GM21381 (cell line): Measurements from ENCODE around the gene RDX.

ENCODE experiments used
- ATAC-seq: cut with Tn5 transposase; IDR thresholded peaks from one replicate; pipeline ENCODE4 v1.9.1; 2021; ENCODE audit warnings: mild to moderate bottlenecking, moderate library complexity; ENCODE audit not compliant: unreplicated experiment

RDX gene

GRCh38 chr11:110141812-110142211 lies 154.6 kb downstream of the RDX start:
- no peak for ATAC-seq

DNA sequence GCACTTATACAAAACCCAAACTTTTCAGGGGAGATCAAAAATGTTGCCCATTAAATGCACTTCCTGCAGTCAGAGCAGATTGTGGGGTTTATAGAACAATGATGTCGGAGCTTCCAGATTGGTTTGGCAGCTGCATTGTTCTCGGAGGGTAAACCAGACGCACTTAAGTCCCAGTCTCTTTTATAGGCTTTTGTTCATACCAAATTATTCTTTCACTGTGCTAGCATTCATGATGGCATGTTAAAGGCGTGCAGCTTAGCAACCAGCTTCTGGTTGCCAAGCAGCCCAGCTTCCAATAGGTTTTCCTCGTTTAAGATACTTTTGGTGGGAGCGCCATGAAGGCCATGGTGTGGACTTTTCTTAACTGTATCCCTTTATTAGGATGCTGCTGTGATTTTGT lies 162.3 kb downstream of the RDX start:
- ATAC-seq: no peak

DNA sequence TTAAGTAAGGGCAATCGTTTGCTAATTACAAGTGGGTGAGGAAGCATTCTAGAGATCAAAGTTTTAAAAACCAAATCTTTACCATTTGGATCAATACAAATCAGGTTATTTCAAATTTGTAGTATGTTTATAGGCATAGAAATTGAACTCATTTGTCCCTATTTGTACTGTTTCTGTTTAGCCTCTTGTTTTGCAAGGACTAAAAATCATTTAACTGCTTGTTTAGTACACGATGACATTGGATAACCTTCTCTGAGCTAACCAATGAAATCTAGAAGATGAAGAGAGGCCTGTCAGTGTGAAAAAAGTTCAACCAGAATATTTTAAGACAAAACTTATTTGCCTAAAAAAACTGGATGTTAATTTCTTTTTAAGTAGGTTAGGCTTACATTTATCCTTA lies 163.3 kb downstream of the RDX start:
- ATAC-seq: no peak

GRCh38 chr11:110131386-110132123 lies 164.9 kb downstream of the RDX start:
- no peak for ATAC-seq

DNA sequence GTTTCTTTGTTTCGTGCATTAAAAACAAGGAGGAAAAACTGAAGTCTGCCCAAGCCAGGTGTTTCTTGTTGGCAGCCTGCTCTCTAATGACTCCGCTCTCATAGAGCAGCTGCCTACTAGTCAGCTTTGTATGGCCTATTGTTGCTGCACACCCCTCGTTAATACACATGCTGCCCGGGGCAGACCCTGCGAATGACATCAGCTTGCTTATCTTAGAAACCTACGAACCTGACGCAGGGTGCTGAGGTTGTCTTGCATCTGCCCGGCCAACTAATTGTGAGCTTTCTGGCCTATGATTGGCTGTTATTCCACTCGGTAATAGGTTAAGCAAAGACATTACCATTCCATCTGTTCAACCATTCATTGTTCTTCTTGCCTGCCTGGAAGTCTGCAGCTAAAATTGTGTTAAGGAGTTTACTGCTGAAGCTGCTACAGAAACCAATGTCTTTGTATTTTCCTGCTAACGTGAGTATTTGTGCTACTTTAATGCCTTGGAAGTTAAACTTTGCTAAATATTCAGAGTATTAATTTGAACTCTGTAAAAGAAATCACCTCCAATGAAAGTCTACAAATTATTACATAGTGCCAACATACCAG lies 165.7 kb downstream of the RDX start:
- no peak for ATAC-seq

GRCh38 chr11:110128161-110128560 lies 168.3 kb downstream of the RDX start:
- ATAC-seq: no peak

GRCh38 chr11:110126936-110127335 lies 169.5 kb downstream of the RDX start:
- ATAC-seq: no peak

DNA sequence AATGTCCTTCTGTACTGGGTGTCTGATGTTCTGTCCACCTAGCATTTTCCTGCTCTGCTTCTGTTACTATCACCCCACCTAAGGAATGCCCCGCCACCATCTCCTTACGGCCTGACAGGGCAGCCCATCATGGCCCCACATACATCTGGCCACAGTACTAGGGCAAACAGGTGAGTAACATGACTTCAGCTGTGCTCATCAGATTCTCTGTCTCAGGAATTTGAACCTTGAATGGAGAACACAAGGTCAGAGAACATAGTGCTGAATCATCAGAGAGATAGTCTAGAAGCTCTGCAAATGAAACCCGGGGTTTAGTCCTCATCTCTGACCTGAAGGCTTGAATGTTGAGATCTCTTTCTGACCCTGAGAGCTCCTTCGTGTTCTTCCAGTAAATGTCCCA lies 170.8 kb downstream of the RDX start:
- ATAC-seq: no peak
